NB4 (cell line): ENCODE results near the gene INPP5A.

Experiments
- DNase-seq: peaks from one replicate; pipeline ENCODE4 v3.0.0; 2010; ENCODE audit warnings: low read depth
- H3K4me3 ChIP-seq: one replicate; pipeline ENCODE4 v1.5.1; 2011; ENCODE audit warnings: mild to moderate bottlenecking, low read depth, low read length, moderate library complexity
- CTCF ChIP-seq: IDR thresholded peaks from one replicate; pipeline ENCODE4 v1.5.1; 2012; ENCODE audit warnings: low read depth, low read length
- MAX ChIP-seq: IDR thresholded peaks from 2 replicates; pipeline ENCODE4 v1.6.1; 2011; ENCODE audit warnings: low read depth, low read length
- MYC ChIP-seq: IDR thresholded peaks from 2 replicates; pipeline ENCODE4 v1.6.1; 2011; ENCODE audit warnings: low read depth, low read length
- POLR2A ChIP-seq: IDR thresholded peaks from 2 replicates; pipeline ENCODE4 v1.6.1; 2011; ENCODE audit warnings: mild to moderate bottlenecking; ENCODE audit not compliant: insufficient read length; ENCODE audit errors: extremely low read depth

The INPP5A gene

GRCh38 chr10:132521466-132522102, 16.0 kb upstream of the INPP5A start:
- TF ChIP-seq MYC (0 out of 2 replicates have a peak, but pooled peaks have one; percentile 7), CTCF (no peak)

GRCh38 chr10:132522521-132523411, 14.8 kb upstream of the INPP5A start:
- TF ChIP-seq CTCF, result no peak
- no peak overlapping the region for H3K4me3 ChIP-seq
- DNase-seq, result no peak

More at GRCh38 chr10:132521466-132522102, 16.0 kb upstream of the INPP5A start:
- no peak overlapping the region for H3K4me3 ChIP-seq
- DNase-seq, result peak; percentile 52

- no peak overlapping the region for H3K4me3 ChIP-seq
- TF ChIP-seq POLR2A (no peak), MYC (no peak), CTCF (no peak), MAX (no peak)
- no peak for DNase-seq
These were observed 13.8 kb upstream of the INPP5A start for GRCh38 chr10:132523561-132524442.

GRCh38 chr10:132524443-132525285, 12.9 kb upstream of the INPP5A start:
- no peak for DNase-seq
- no peak for TF ChIP-seq CTCF
- TF ChIP-seq MAX, result no peak
- TF ChIP-seq MYC, result no peak
- TF ChIP-seq POLR2A, result no peak
- H3K4me3 ChIP-seq, result no peak overlapping the region

- no peak for DNase-seq
- H3K4me3 ChIP-seq, result no peak overlapping the region
- TF ChIP-seq MYC (no peak), MAX (no peak), POLR2A (no peak), CTCF (no peak)
These were observed 10.9 kb upstream of the INPP5A start for GRCh38 chr10:132526676-132527075.
